22Rv1 (cell line): ENCODE measurements around the gene USP19.

Experiments used
- H3K27ac ChIP-seq: fragments of 450-650 bp; 2 replicates; pipeline ENCODE4 v1.5.1; 2017
- ZFX ChIP-seq: fragments of 450-650 bp; IDR thresholded peaks from 2 replicates; pipeline ENCODE4 v1.6.1; 2017; ENCODE audit warnings: antibody characterized with exemption, borderline replicate concordance
- TF ChIP-seq, protein P1 (sequence below): fragments of 450-650 bp; IDR thresholded peaks from 2 replicates; pipeline ENCODE4 v1.5.1; 2017; ENCODE audit warnings: mild to moderate bottlenecking

USP19 gene

GRCh38 chr3:49161808-49162530 is 41.3 kb upstream of the USP19 start:
- TF ChIP-seq, protein P1, sequence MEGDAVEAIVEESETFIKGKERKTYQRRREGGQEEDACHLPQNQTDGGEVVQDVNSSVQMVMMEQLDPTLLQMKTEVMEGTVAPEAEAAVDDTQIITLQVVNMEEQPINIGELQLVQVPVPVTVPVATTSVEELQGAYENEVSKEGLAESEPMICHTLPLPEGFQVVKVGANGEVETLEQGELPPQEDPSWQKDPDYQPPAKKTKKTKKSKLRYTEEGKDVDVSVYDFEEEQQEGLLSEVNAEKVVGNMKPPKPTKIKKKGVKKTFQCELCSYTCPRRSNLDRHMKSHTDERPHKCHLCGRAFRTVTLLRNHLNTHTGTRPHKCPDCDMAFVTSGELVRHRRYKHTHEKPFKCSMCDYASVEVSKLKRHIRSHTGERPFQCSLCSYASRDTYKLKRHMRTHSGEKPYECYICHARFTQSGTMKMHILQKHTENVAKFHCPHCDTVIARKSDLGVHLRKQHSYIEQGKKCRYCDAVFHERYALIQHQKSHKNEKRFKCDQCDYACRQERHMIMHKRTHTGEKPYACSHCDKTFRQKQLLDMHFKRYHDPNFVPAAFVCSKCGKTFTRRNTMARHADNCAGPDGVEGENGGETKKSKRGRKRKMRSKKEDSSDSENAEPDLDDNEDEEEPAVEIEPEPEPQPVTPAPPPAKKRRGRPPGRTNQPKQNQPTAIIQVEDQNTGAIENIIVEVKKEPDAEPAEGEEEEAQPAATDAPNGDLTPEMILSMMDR = no peak
- no peak for TF ChIP-seq ZFX
- H3K27ac ChIP-seq = no peak overlapping the region

GRCh38 chr3:49161197-49161596 is 40.6 kb upstream of the USP19 start:
- H3K27ac ChIP-seq = no peak overlapping the region
- TF ChIP-seq, protein P1 = no peak
- TF ChIP-seq ZFX = no peak

- TF ChIP-seq ZFX = no peak
- TF ChIP-seq, protein P1 = no peak
- peak overlapping the region; percentile 36 for H3K27ac ChIP-seq
These were observed 38.2 kb upstream of the USP19 start for GRCh38 chr3:49158792-49159191.

DNA sequence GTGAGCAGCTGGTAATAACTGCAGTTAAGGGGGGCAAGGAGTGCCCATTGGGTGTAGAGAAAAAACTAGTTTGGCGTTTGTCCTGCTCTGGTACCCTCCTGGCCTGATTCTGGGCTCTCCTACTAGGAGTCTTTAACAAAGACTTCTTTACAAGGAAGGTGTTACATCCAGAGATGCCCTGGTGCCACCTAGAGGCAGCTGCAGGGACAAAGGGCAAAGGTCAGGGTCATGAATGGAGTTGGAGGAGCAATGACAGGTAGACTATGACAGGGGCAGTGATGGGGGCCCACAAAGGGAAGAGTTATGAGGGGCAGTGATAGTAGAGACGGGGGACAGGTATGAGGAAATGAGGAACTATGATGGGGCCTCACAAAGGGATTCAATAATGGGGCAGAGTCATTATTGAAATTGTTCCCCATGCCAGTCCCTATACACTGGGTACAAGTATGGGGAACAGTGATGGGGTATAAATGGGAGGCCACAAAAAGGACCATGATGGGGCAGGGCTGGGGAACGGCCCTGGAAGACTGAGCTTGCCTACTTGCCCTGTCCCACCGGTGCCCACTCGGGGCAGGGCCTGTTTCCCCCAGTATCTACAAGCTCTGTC is 37.6 kb upstream of the USP19 start:
- peak overlapping the region; percentile 36 for H3K27ac ChIP-seq
- TF ChIP-seq, protein P1 = peak; percentile 89
- TF ChIP-seq ZFX = no peak

DNA sequence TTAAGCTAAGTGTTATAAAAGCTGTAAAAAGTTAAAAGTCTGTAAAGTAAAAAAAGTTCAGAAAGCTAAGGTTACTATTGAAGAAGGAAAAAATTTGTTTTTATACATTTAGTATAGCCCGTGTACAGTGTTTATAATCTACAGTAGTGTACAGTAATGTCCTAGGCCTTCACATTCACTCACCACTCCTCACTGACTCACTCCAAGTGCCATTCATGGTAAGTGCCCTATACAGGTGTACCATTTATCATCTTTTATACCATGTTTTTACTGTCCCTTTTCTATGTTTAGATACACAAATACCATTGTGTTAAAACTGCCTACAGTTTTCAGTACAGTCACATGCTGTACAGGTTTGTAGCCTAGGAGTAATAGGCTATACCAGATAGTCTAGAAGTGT is 36.7 kb upstream of the USP19 start:
- H3K27ac ChIP-seq = peak overlapping the region; percentile 36

GRCh38 chr3:49153349-49153912 is 32.8 kb upstream of the USP19 start:
- no peak for TF ChIP-seq ZFX
- TF ChIP-seq, protein P1 = no peak
- no peak overlapping the region for H3K27ac ChIP-seq

More for the DNA sequence above, 36.7 kb upstream of the USP19 start:
- TF ChIP-seq ZFX = no peak
- TF ChIP-seq, protein P1 = no peak

GRCh38 chr3:49151610-49152009 is 31.0 kb upstream of the USP19 start:
- H3K27ac ChIP-seq = no peak overlapping the region
- TF ChIP-seq, protein P1 = no peak
- no peak for TF ChIP-seq ZFX
